ENCODE measurements around the gene AP2A2. TPM values are rescaled to one million over a fixed set of nuclear protein-coding genes. Genes with fewer than 3 reads are reported as not detected.

Gene AP2A2
- total and polyA plus RNA-seq, 2 donors (not counting 1 experiment from before 2014, with no cell fraction given): 53.1 to 57.0 TPM

- Histone ChIP-seq H3K4me3 (ENCODE audit: control extremely low read depth in 1 of 5, extremely low read depth in 1 of 5, insufficient read depth in 1 of 5, low read depth in 2 of 5, low read length in 4 of 5) (no peak overlapping the region), H3K36me3 (replicated peaks in 1 of 2; ENCODE audit: control extremely low read depth in 1 of 2, control insufficient read depth in 1 of 2, extremely low read depth in 1 of 2, insufficient read depth in 2 of 2, low read length in 1 of 2) (no peaks in the 10 kb centered on the region), H4K20me1 (ENCODE audit: control insufficient read depth, insufficient read depth, low read length, poor library complexity, severe bottlenecking) (no peaks in the 10 kb centered on the region), H3K9me3 (ENCODE audit: control extremely low read depth in 1 of 3, control insufficient read depth in 2 of 3, insufficient read depth in 1 of 3, low read length in 2 of 3) (no peaks in the 10 kb centered on the region), H2AFZ (ENCODE audit: insufficient read depth, low read depth, low read length, poor library complexity, severe bottlenecking) (no peak overlapping the region), H3K9ac (ENCODE audit: low read length) (no peak overlapping the region), H3K4me1 (ENCODE audit: control insufficient read depth in 2 of 2, insufficient read depth in 2 of 2, low read length in 2 of 2) (no peaks in the 10 kb centered on the region), H3K27ac (ENCODE audit: low read length in 2 of 2) (no peak overlapping the region), H3K27me3 (replicated peaks in 1 of 4; ENCODE audit: control extremely low read depth in 1 of 4, control insufficient read depth in 3 of 4, insufficient read depth in 4 of 4, low read length in 3 of 4) (no peaks in the 10 kb centered on the region), H3K79me2 (ENCODE audit: control insufficient read depth, insufficient read depth, low read length) (no peaks in the 10 kb centered on the region), H3K4me2 (replicated peaks; ENCODE audit: low read depth, low read length, poor library complexity, severe bottlenecking) (no peak overlapping the region)
- intact Hi-C loops (cut with micrococcal nuclease): no loop called here
- no peak overlapping the region for H3K4me3 Mint-ChIP-seq
- no peak for ATAC-seq (ENCODE audit: low read depth)
- TF ChIP-seq EZH2 (IDR thresholded peaks at IDR 0.05; ENCODE audit: borderline replicate concordance, insufficient read depth, low read depth, low read length, poor library complexity, severe bottlenecking) (no peak), CTCF (IDR thresholded peaks at IDR 0.05) (no peak)
- H3K27me3 Mint-ChIP-seq: peaks cover 1% of the 10 kb centered on the region
- WGBS (ENCODE audit: insufficient coverage): 94% methylated on average over 12 of the region's 12 CpGs
- ChIA-PET CTCF (no interaction called here), POLR2A (no interaction called here)
- no peak for DNase-seq
- H3K4me1 Mint-ChIP-seq: no peaks in the 10 kb centered on the region
- no peak overlapping the region for H3K27ac Mint-ChIP-seq
- no peaks in the 10 kb centered on the region for H3K9me3 Mint-ChIP-seq (ENCODE audit: insufficient read depth)
These were observed 113.3 kb downstream of the AP2A2 start for GRCh38 chr11:1038921-1039320.

GRCh38 chr11:1039481-1040427 lies 114.1 kb downstream of the AP2A2 start:
- no peaks in the 10 kb centered on the region for H3K36me3 ChIP-seq (replicated peaks in 1 of 2; ENCODE audit: control extremely low read depth in 1 of 2, control insufficient read depth in 1 of 2, extremely low read depth in 1 of 2, insufficient read depth in 2 of 2, low read length in 1 of 2)
- Mint-ChIP-seq H3K27ac (no peak overlapping the region), H3K4me1 (no peaks in the 10 kb centered on the region), H3K27me3 (peaks cover 3% of the 10 kb centered on the region), H3K4me3 (no peak overlapping the region), H3K9me3 (ENCODE audit: insufficient read depth) (no peaks in the 10 kb centered on the region)
- CTCF ChIA-PET: no interaction called here
- ATAC-seq (ENCODE audit: low read depth) (no peak), DNase-seq (no peak)
- intact Hi-C loops (cut with micrococcal nuclease): no loop called here
- H3K79me2 ChIP-seq (ENCODE audit: control insufficient read depth, insufficient read depth, low read length): no peaks in the 10 kb centered on the region
- no peak overlapping the region for H3K27ac ChIP-seq (ENCODE audit: low read length in 2 of 2)
- no peak for TF ChIP-seq CTCF (IDR thresholded peaks at IDR 0.05)
- no peaks in the 10 kb centered on the region for H3K9me3 ChIP-seq (ENCODE audit: control extremely low read depth in 1 of 3, control insufficient read depth in 2 of 3, insufficient read depth in 1 of 3, low read length in 2 of 3)
- no peak overlapping the region for H3K4me2 ChIP-seq (replicated peaks; ENCODE audit: low read depth, low read length, poor library complexity, severe bottlenecking)
- WGBS (ENCODE audit: insufficient coverage): 93% methylated on average over 32 of the region's 32 CpGs
- no peak overlapping the region for H2AFZ ChIP-seq (ENCODE audit: insufficient read depth, low read depth, low read length, poor library complexity, severe bottlenecking)
- no peak overlapping the region for H3K9ac ChIP-seq (ENCODE audit: low read length)
- POLR2A ChIA-PET: no interaction called here
- no peaks in the 10 kb centered on the region for H3K27me3 ChIP-seq (replicated peaks in 1 of 4; ENCODE audit: control extremely low read depth in 1 of 4, control insufficient read depth in 3 of 4, insufficient read depth in 4 of 4, low read length in 3 of 4)
- no peak overlapping the region for H3K4me3 ChIP-seq (ENCODE audit: control extremely low read depth in 1 of 5, extremely low read depth in 1 of 5, insufficient read depth in 1 of 5, low read depth in 2 of 5, low read length in 4 of 5)
- no peaks in the 10 kb centered on the region for H3K4me1 ChIP-seq (ENCODE audit: control insufficient read depth in 2 of 2, insufficient read depth in 2 of 2, low read length in 2 of 2)
- H4K20me1 ChIP-seq (ENCODE audit: control insufficient read depth, insufficient read depth, low read length, poor library complexity, severe bottlenecking): no peaks in the 10 kb centered on the region

All from B cell (primary cell).